HT1080 (cell line): ENCODE results near the gene LPAR2. TPM values are rescaled to one million over a fixed set of nuclear protein-coding genes. Genes with fewer than 3 reads are reported as not detected.
A peak's percentile ranks its signal among the peaks of the same experiment; 100 is the strongest.
"Not testable (repeated sequence)": the region's sequence is repeated elsewhere in the genome, so short reads cannot be mapped to it uniquely, and the experiment has no call there.

Experiments
- DNase-seq: peaks from one replicate; pipeline ENCODE4 v3.0.0-alpha.2; 2015; ENCODE audit warnings: low read depth
- total RNA-seq: library from RNA; depleted of rRNA; stranded (reverse); fragments of >200 nt; shearing (Covaris generic); gene quantifications from 2 replicates; pipeline ENCODE4 v1.2.3, GENCODE V29; 2014

LPAR2 gene
- total RNA-seq, 1 experiment from 2014 or later, result 0.21 TPM

DNA sequence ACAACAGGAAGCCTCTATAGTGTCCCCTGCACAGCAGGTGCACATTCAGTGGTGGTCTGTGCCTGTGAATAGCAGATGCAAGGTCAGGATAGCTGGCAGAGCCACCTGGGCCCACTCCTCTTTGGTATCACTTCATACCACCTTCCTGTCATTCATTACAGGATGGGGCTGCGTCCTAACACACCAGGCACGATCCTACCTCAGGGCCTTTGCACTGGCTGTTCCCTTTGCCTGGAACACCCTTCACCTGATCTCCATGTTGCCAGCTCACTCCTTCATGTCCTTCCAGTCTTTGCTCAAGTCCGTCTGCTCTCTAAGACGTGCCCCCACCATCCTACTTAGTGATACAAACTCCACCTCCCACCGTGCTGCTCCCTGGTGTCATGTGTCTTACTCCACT lies 4.6 kb upstream of the LPAR2 start:
- DNase-seq, result no peak

- no peak for DNase-seq
Observed at GRCh38 chr19:19631346-19631745, 3.3 kb upstream of the LPAR2 start.

GRCh38 chr19:19630426-19630825 lies 2.4 kb upstream of the LPAR2 start:
- no peak for DNase-seq

GRCh38 chr19:19630062-19630414 lies 2.0 kb upstream of the LPAR2 start:
- DNase-seq, result no peak

- DNase-seq, result no peak
Observed at GRCh38 chr19:19628501-19629134, 598 bp upstream of the LPAR2 start.

DNA sequence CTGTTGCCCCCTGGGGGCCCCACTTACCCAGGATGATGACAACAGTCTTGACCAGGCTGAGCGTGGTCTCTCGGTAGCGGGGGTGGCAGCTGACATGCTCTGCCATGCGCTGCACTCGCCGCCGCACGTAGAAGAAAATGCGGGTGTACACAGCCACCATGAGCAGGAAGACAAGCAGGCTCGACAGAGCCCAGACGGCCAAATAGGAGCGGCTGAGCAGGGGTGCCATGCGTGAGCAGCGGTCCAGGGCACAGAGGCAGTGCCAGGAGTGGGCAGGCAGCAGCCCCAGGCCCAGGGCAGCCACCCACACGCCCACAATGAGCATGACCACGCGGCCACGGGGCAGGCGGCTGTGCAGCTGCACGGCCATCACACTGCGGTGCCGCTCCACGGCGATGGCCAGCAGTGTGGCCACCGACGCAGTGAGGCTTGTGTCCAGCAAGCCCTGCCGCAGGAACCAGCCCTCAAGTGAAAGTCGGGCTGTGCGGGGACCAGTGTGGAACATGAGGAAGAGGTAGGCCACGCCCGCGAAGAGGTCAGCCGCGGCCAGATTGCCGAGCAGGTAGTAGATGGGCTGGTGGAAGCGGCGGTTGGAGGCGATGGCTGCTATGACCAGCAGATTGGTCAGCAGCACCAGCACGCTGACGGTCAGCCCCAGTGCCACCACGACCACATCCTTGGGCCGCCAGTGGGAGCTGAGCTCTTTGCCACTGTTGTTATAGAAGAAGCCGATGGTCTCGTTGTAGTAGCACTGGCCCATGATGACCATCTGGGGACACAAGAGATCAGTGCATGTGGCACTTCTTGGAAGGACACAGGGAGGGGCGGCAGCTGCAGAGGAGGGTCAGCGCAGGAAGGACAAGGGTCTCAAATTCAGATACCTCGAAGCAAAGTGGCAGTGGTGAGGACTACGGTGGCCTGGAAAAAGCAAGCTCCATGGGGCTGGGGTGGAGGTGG lies 1.2 kb downstream of the LPAR2 start:
- DNase-seq, result no peak

- DNase-seq, result no peak
Observed at GRCh38 chr19:19624032-19624570, 3.9 kb downstream of the LPAR2 start.

- DNase-seq, result no peak
Observed at GRCh38 chr19:19623383-19623782, 4.6 kb downstream of the LPAR2 start.

- no peak for DNase-seq
Observed at GRCh38 chr19:19619849-19620210, 8.2 kb downstream of the LPAR2 start.

- no peak for DNase-seq
Observed at GRCh38 chr19:19619181-19619848, 8.7 kb downstream of the LPAR2 start.

GRCh38 chr19:19618219-19619051 lies 9.6 kb downstream of the LPAR2 start, which contains the start of gene PBX4:
Gene PBX4 (minus strand): TSS chr19:19618687. CDS start chr19:19618629, 58 bp downstream.
- no peak for DNase-seq

DNA sequence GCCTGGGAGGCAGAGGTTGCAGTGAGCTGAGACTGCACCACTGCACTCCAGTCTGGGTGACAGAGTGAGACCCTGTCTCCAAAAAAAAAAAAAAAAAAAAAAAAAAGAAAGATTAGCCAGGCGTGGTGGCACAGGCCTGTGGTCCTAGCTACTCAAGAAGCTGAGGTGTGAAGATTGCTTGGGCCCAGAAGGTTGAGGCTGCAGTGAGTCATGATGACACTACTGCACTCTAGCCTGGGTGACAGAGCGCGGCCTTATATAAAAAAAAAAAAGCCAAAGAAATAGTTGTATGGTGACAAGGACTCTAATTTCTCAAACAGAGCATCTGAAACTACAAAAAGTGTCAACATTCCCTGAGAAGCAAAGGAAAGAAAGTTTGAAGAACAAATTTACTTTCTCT lies 12.9 kb downstream of the LPAR2 start:
- peak; percentile 51 for DNase-seq

DNA sequence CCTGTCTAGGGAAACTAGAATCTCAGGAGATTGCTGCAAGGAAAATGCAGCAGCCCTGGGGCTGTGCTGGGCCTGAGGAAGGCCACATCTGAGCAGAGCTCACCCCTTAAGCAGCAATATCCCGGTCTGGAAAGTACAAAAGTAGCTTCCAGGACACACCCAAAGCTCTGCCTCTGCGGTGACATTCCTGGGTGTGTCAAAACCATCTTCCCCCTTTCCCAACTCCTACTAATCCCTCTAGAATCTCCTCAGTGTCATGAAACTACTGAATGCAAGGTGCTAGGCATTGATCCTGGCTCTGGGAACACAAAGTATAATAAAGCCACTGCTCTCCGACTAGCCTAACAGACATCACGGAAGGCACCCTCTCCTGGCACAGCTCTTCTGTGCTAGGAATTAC lies 14.5 kb downstream of the LPAR2 start:
- DNase-seq, result no peak

DNA sequence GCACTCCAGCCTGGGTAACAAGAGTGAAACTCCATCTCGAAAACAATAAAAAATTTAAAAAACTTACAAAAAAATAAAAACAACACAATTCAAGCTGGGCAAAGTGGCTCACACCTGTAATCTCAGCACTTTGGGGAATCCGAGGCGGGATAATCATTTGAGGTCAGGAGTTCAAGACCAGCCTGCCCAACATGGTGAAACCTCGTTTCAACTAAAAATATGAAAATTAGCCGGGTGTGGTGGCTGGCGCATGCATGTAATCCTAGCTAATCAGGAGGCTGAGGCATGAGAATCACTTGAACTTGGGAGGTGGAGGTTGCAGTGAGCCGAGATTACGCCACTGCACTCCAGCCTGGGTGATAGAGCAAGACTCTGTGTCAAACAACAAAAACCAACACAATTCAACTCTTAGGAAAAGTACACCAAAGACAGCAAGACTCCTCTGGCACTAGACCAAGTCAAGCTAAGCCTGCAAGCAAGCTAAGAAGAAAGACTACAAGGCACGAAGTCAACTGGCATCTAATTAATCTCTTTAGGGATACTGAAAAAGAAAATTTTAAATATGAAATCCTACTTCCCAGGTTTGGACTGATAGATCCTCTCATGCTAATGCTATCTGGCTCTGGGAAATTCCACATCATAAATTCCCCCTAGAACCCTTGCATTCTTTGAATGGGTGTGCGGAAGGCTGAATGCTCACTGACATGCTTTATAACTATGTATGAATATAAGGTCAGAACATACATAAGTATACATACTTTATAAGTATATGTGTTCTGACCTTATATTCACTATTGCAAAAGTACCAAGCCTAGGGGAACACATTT lies 17.4 kb downstream of the LPAR2 start:
- DNase-seq, result no peak

DNA sequence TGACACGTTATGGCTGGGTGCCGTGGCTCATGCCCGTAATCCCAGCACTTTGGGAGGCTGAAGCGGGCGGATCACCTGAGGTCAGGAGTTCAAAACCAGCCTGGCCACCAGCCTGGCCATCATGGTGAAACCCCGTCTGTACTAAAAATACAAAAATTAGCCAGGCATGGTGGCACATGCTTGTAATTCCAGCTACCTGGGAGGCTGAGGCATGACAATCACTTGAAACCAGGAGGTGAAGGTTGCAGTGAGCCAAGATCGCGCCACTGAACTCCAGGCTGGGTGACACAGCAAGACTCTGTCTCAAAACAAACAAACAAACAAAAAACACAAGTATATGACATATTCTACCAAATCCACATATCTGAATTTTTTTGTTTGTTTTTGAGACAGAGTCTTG lies 21.3 kb downstream of the LPAR2 start:
- not testable (repeated sequence) for DNase-seq

- no peak for DNase-seq
Observed at GRCh38 chr19:19606021-19606420, 22.0 kb downstream of the LPAR2 start.

- DNase-seq, result no peak
Observed at GRCh38 chr19:19602713-19603324, 25.2 kb downstream of the LPAR2 start.

GRCh38 chr19:19602136-19602712 lies 25.8 kb downstream of the LPAR2 start:
- no peak for DNase-seq

- no peak for DNase-seq
Observed at GRCh38 chr19:19600793-19601330, 27.2 kb downstream of the LPAR2 start.
